IMR-90 (cell line): ENCODE data around the gene ATF7IP2.
"Not testable (repeated sequence)": the region's sequence is repeated elsewhere in the genome, so short reads cannot be mapped to it uniquely, and the experiment has no call there.

Experiments used
- CHD1 ChIP-seq: IDR thresholded peaks from 2 replicates; pipeline ENCODE4 v1.6.1; 2012; ENCODE audit warnings: low read depth, low read length, improper control_type of control experiment
- CTCF ChIP-seq: conservative IDR thresholded peaks from 2 replicates; pipeline ENCODE4 v1.5.1; 2012; ENCODE audit warnings: mild to moderate bottlenecking, low read depth, low read length, improper control_type of control experiment
- ELK1 ChIP-seq: fragments of 150-350 bp; IDR thresholded peaks from 2 replicates; pipeline ENCODE4 v1.6.1; 2016; ENCODE audit warnings: low read depth, mild to moderate bottlenecking, low read length, moderate library complexity, borderline replicate concordance
- FOS ChIP-seq: fragments of 150-350 bp; IDR thresholded peaks from 2 replicates; pipeline ENCODE4 v1.6.1; 2016; ENCODE audit warnings: low read depth, low read length
- MAZ ChIP-seq: IDR thresholded peaks from 2 replicates; pipeline ENCODE4 v1.6.1; 2012; ENCODE audit warnings: low read depth, mild to moderate bottlenecking, low read length, improper control_type of control experiment, moderate library complexity, borderline replicate concordance
- POLR2A ChIP-seq: IDR thresholded peaks from 2 replicates; pipeline ENCODE4 v1.6.1; 2012; ENCODE audit warnings: mild to moderate bottlenecking, low read depth, low read length
- RAD21 ChIP-seq: IDR thresholded peaks from 2 replicates; pipeline ENCODE4 v1.6.1; 2012; ENCODE audit warnings: low read length, improper control_type of control experiment

GRCh38 chr16:10452208-10453158 is 66.6 kb downstream of the ATF7IP2 start:
- TF ChIP-seq CTCF, ELK1, MAZ, CHD1, POLR2A, RAD21, FOS: not testable (repeated sequence)
